ENCODE results near the gene KISS1R.

The KISS1R gene

DNA sequence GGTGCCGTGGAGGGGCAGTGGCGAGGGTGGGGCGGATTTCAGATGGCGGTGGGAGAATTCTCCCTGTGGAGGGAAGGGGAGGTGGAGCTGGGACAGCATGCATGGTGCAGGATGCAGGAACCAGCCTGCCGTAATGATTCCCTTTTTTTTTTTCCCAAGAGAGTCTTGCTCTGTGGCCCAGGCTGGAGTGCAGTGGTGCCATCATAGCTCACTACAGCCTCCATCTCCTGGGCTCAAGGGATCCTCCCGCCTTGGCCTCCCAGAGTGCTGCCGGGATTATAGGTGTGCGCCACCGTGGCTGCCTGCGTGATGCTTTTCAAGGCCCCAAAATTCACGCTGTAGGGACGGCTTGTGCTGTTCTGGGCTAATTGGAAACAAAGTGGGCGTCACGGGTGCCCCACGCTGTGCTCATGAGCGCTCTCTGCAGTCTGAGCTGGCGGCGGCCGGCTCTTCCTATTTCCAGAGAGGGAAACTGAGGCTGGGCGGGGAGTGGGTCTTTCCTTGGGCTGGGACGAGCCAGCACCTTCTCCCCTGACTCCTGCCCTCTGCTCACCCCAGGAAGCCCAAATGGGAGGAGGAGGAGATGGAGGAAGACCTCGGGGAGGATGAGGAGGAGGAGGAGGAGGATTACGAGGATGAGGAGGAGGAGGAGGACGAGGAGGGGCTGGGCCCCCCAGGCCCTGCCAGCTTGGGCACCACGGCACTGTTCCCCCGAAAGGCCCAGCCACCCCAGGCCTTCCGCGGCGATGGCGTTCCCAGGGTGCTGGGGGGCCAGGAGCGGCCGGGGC lies 14.9 kb downstream of the KISS1R start:
- TF ChIP-seq, protein P1, sequence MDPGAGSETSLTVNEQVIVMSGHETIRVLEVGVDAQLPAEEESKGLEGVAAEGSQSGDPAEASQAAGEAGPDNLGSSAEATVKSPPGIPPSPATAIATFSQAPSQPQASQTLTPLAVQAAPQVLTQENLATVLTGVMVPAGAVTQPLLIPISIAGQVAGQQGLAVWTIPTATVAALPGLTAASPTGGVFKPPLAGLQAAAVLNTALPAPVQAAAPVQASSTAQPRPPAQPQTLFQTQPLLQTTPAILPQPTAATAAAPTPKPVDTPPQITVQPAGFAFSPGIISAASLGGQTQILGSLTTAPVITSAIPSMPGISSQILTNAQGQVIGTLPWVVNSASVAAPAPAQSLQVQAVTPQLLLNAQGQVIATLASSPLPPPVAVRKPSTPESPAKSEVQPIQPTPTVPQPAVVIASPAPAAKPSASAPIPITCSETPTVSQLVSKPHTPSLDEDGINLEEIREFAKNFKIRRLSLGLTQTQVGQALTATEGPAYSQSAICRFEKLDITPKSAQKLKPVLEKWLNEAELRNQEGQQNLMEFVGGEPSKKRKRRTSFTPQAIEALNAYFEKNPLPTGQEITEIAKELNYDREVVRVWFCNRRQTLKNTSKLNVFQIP (CRISPR knock-in tag; IDR thresholded peaks at IDR 0.05; ENCODE audit: borderline replicate concordance, low read depth), result no peak
- TF ChIP-seq TOX (CRISPR knock-in tag; IDR thresholded peaks at IDR 0.05; ENCODE audit: borderline replicate concordance) (no peak), SNAI2 (CRISPR knock-in tag; IDR thresholded peaks at IDR 0.05) (no peak), ZNF565 (CRISPR knock-in tag; conservative IDR thresholded peaks at IDR 0.05; ENCODE audit: low read depth) (no peak)
- ATAC-seq, result no peak

DNA sequence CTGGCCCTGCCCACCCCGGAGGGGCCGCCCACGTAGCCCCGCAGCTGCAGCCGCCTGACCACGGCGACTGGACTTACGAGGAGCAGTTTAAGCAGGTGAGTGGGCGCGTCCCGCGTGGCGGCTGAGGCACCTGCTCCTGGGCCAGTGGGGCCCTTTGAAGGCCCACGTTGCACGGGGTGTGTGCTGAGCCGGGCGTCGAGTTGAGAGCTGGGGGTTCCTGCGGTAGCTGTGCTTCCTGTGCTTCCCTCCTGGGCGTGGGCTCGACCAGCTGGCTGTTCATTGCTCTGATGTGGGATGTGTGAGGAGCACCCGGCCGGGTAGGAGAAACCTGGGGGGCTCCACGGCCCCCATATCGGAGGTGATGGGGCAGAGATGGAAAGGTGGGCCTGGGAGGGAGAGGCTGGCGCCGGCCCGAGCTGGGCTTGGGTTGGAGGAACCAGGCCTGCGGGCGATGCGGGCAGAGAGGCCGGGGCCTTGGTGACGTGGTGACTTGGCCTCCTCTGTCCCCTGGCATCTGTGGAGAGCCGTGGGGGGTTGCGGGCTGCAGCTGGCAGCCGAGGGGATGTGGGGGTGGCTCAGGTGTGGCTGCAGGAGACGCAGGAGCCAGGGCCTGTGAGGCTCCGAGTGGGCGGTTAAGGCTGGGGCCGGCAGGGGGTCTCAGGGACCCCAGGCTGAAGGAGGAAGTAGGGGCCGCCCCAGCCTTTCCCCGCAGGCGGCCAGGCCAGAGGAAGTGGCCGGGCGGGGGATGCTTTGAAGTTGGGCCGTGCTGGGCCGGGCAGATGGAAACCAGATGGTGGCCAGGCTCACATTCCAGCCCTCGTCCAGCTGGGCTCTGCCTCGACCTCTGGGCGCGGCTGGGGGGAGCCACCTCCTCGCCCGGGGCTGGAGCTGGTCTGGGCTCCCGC lies 15.8 kb downstream of the KISS1R start:
- TF ChIP-seq ISL1 (CRISPR knock-in tag; IDR thresholded peaks at IDR 0.05), result no peak
- TF ChIP-seq, protein P1 (CRISPR knock-in tag; IDR thresholded peaks at IDR 0.05; ENCODE audit: borderline replicate concordance, low read depth), result no peak
- TF ChIP-seq TCF4 (CRISPR knock-in tag; IDR thresholded peaks at IDR 0.05; ENCODE audit: borderline replicate concordance), result peak; percentile 95
- TF ChIP-seq, protein P2, sequence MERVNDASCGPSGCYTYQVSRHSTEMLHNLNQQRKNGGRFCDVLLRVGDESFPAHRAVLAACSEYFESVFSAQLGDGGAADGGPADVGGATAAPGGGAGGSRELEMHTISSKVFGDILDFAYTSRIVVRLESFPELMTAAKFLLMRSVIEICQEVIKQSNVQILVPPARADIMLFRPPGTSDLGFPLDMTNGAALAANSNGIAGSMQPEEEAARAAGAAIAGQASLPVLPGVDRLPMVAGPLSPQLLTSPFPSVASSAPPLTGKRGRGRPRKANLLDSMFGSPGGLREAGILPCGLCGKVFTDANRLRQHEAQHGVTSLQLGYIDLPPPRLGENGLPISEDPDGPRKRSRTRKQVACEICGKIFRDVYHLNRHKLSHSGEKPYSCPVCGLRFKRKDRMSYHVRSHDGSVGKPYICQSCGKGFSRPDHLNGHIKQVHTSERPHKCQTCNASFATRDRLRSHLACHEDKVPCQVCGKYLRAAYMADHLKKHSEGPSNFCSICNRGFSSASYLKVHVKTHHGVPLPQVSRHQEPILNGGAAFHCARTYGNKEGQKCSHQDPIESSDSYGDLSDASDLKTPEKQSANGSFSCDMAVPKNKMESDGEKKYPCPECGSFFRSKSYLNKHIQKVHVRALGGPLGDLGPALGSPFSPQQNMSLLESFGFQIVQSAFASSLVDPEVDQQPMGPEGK (CRISPR knock-in tag; IDR thresholded peaks at IDR 0.05; ENCODE audit: borderline replicate concordance), result peak; percentile 44; the same call in 1 of the 2 replicates
- no peak for TF ChIP-seq ZNF8 (CRISPR knock-in tag; IDR thresholded peaks at IDR 0.05)
- TF ChIP-seq, protein P3, sequence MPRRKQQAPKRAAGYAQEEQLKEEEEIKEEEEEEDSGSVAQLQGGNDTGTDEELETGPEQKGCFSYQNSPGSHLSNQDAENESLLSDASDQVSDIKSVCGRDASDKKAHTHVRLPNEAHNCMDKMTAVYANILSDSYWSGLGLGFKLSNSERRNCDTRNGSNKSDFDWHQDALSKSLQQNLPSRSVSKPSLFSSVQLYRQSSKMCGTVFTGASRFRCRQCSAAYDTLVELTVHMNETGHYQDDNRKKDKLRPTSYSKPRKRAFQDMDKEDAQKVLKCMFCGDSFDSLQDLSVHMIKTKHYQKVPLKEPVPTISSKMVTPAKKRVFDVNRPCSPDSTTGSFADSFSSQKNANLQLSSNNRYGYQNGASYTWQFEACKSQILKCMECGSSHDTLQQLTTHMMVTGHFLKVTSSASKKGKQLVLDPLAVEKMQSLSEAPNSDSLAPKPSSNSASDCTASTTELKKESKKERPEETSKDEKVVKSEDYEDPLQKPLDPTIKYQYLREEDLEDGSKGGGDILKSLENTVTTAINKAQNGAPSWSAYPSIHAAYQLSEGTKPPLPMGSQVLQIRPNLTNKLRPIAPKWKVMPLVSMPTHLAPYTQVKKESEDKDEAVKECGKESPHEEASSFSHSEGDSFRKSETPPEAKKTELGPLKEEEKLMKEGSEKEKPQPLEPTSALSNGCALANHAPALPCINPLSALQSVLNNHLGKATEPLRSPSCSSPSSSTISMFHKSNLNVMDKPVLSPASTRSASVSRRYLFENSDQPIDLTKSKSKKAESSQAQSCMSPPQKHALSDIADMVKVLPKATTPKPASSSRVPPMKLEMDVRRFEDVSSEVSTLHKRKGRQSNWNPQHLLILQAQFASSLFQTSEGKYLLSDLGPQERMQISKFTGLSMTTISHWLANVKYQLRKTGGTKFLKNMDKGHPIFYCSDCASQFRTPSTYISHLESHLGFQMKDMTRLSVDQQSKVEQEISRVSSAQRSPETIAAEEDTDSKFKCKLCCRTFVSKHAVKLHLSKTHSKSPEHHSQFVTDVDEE (CRISPR knock-in tag; IDR thresholded peaks at IDR 0.05), result peak; percentile 74; the same call in 1 of the 2 replicates
- TF ChIP-seq GLIS3 (CRISPR knock-in tag; IDR thresholded peaks at IDR 0.05), result no peak
- no peak for TF ChIP-seq TOX (CRISPR knock-in tag; IDR thresholded peaks at IDR 0.05; ENCODE audit: borderline replicate concordance)
- TF ChIP-seq, protein P4, sequence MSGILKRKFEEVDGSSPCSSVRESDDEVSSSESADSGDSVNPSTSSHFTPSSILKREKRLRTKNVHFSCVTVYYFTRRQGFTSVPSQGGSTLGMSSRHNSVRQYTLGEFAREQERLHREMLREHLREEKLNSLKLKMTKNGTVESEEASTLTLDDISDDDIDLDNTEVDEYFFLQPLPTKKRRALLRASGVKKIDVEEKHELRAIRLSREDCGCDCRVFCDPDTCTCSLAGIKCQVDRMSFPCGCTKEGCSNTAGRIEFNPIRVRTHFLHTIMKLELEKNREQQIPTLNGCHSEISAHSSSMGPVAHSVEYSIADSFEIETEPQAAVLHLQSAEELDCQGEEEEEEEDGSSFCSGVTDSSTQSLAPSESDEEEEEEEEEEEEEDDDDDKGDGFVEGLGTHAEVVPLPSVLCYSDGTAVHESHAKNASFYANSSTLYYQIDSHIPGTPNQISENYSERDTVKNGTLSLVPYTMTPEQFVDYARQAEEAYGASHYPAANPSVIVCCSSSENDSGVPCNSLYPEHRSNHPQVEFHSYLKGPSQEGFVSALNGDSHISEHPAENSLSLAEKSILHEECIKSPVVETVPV (CRISPR knock-in tag; IDR thresholded peaks at IDR 0.05), result no peak
- TF ChIP-seq ZC3H10 (CRISPR knock-in tag; IDR thresholded peaks at IDR 0.05), result no peak
- TF ChIP-seq PPARA (CRISPR knock-in tag; IDR thresholded peaks at IDR 0.05; ENCODE audit: borderline replicate concordance), result no peak
- TF ChIP-seq ZFP30 (CRISPR knock-in tag; IDR thresholded peaks at IDR 0.05), result no peak
- TF ChIP-seq CSDC2 (CRISPR knock-in tag; IDR thresholded peaks at IDR 0.05), result no peak
- ATAC-seq, result peak; percentile 95

DNA sequence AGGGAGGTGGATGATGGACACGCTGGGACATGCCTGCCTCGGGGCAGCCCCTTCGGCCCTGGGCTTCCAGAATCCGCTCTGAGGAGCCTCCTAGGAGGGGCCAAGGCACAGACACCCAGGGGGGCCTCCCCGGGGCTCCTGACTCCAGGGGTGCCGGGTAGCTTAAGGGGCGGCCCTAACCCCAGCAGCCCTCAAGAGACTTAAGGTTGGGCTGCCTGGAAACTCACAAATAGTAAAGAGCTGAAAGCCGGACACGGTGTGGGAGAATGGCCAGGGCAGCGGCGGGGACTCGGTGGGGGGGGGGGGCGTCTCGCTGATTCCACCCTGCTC lies 16.4 kb downstream of the KISS1R start:
- no peak for TF ChIP-seq OSR1 (CRISPR knock-in tag; IDR thresholded peaks at IDR 0.05)
- no peak for TF ChIP-seq TOX (CRISPR knock-in tag; IDR thresholded peaks at IDR 0.05; ENCODE audit: borderline replicate concordance)
- TF ChIP-seq, protein P1 (CRISPR knock-in tag; IDR thresholded peaks at IDR 0.05; ENCODE audit: borderline replicate concordance, low read depth), result no peak
- TF ChIP-seq ZNF8 (CRISPR knock-in tag; IDR thresholded peaks at IDR 0.05), result no peak
- no peak for TF ChIP-seq ZNF70 (CRISPR knock-in tag; IDR thresholded peaks at IDR 0.05)
- TF ChIP-seq CSDC2 (CRISPR knock-in tag; IDR thresholded peaks at IDR 0.05), result no peak
- ATAC-seq, result peak; percentile 61

All from SK-N-SH treated with all-trans-retinoic acid at 6 μM for 48 hours (cell line).